ENCODE results near the gene CFAP53.
"Not testable (repeated sequence)": the region's sequence is repeated elsewhere in the genome, so short reads cannot be mapped to it uniquely, and the experiment has no call there.

The CFAP53 gene

GRCh38 chr18:50268022-50268747, 1.9 kb upstream of the CFAP53 start:
- DNase-seq, result no peak

- no peak for DNase-seq
These were observed 3.3 kb downstream of the CFAP53 start for GRCh38 chr18:50262977-50263376.

GRCh38 chr18:50250935-50251334, 15.4 kb downstream of the CFAP53 start:
- no peak for DNase-seq

- no peak for DNase-seq
These were observed 16.7 kb downstream of the CFAP53 start for GRCh38 chr18:50249576-50249975.

- DNase-seq, result no peak
These were observed 18.7 kb downstream of the CFAP53 start for GRCh38 chr18:50247561-50247960.

GRCh38 chr18:50241768-50242167, 24.5 kb downstream of the CFAP53 start:
- not testable (repeated sequence) for DNase-seq

- no peak for DNase-seq
These were observed 26.2 kb downstream of the CFAP53 start for GRCh38 chr18:50240080-50240563.

GRCh38 chr18:50232419-50232818, 33.9 kb downstream of the CFAP53 start:
- no peak for DNase-seq

GRCh38 chr18:50231621-50232020, 34.7 kb downstream of the CFAP53 start:
- no peak for DNase-seq

- DNase-seq, result not testable (repeated sequence)
These were observed 46.0 kb downstream of the CFAP53 start for GRCh38 chr18:50220249-50220648.

- no peak for DNase-seq
These were observed 47.7 kb downstream of the CFAP53 start for GRCh38 chr18:50218432-50219197.

GRCh38 chr18:50209311-50209710, 57.0 kb downstream of the CFAP53 start:
- DNase-seq, result no peak

GRCh38 chr18:50207722-50208121, 58.6 kb downstream of the CFAP53 start:
- DNase-seq, result no peak

- peak; percentile 62 for DNase-seq
These were observed 62.3 kb downstream of the CFAP53 start for GRCh38 chr18:50203801-50204604.

GRCh38 chr18:50201476-50202018, 64.7 kb downstream of the CFAP53 start:
- DNase-seq, result no peak

GRCh38 chr18:50199921-50200320, 66.4 kb downstream of the CFAP53 start:
- no peak for DNase-seq

- DNase-seq, result no peak
These were observed 66.9 kb downstream of the CFAP53 start for GRCh38 chr18:50199346-50199855.

GRCh38 chr18:50196261-50196660, 70.0 kb downstream of the CFAP53 start:
- DNase-seq, result no peak

GRCh38 chr18:50195689-50196088, 70.6 kb downstream of the CFAP53 start:
- DNase-seq, result no peak

GRCh38 chr18:50194631-50195532, 71.4 kb downstream of the CFAP53 start, which contains the start of gene MYO5B:
Gene MYO5B, minus strand, starts transcription at chr18:50195147. Its CDS starts 354 bp downstream, at chr18:50194793.
- no peak for DNase-seq

- no peak for DNase-seq
These were observed 72.3 kb downstream of the CFAP53 start for GRCh38 chr18:50193796-50194630.

Data from NCI-H524 treated with DMSO at 0.1 percent for 48 hours (cell line).